ENCODE measurements around the gene NDUFS6.

The NDUFS6 gene

DNA sequence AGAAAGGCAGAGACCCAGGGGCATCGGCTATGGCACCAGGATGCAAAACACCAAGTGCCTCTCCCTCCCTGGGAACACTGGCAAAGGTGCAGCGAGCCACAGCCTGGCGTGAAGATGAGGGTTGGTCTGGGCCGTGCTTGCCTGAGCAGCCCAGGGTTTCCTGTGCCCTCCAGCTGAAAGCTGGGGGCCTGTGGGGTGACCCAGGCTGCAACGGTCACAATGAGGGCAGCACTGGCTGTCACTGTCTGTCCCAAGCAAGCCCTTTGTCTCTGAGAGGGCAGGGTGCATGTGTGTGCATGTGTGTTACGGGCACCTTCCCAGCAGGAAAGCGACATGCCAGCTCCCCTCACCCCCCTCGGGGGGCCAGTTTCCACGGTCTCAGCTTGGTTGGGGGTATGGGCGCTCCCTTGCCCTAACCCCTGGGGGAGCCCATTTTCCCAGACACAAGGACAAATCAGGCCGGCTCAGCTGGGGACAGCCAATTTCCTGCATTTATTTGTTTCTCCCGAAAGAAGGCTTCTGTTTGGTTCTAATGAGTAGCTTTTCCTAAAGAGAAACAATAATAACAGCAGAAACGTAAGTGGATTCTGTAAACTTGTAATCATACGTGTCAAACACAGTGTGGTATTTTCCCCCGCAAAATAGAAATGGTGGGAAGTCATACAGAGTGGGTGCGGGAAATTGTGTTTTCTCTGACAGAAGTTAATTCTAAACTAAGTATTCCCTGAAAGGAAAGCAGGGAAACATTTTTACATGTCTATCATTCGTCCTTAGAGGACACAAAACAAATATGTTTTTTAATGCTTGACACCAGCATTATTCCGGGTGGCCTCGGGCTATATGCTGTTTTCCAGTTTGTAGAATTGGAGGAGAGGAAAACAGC lies 22.8 kb upstream of the NDUFS6 start:
- WGBS, 2 experiments (ENCODE audit: insufficient coverage in 2 of 2) = 82 to 86% methylated on average over 13 to 17 of the region's 19 CpGs
- Histone ChIP-seq H3K27ac (ENCODE audit: low read depth, low read length, severe bottlenecking) (no peak overlapping the region), H3K4me3 (ENCODE audit: extremely low read depth, insufficient read depth, low read length, poor library complexity, severe bottlenecking) (no peak overlapping the region), H3K4me1 (ENCODE audit: control insufficient read depth, insufficient read depth, low read length, poor library complexity, severe bottlenecking) (no peaks in the 10 kb centered on the region), H3K36me3 (ENCODE audit: control insufficient read depth, insufficient read depth, low read length) (no peaks in the 10 kb centered on the region), H3K9me3 (ENCODE audit: control insufficient read depth, low read length) (no peaks in the 10 kb centered on the region)

GRCh38 chr5:1779021-1779680 lies 22.1 kb upstream of the NDUFS6 start:
- Histone ChIP-seq H3K9me3 (ENCODE audit: control insufficient read depth, low read length) (no peaks in the 10 kb centered on the region), H3K4me1 (ENCODE audit: control insufficient read depth, insufficient read depth, low read length, poor library complexity, severe bottlenecking) (no peaks in the 10 kb centered on the region), H3K27ac (ENCODE audit: low read depth, low read length, severe bottlenecking) (no peak overlapping the region), H3K36me3 (ENCODE audit: control insufficient read depth, insufficient read depth, low read length) (no peaks in the 10 kb centered on the region), H3K4me3 (ENCODE audit: extremely low read depth, insufficient read depth, low read length, poor library complexity, severe bottlenecking) (no peak overlapping the region)
- WGBS, 2 experiments (ENCODE audit: insufficient coverage in 2 of 2) = 92 to 93% methylated on average over 32 of the region's 32 CpGs

DNA sequence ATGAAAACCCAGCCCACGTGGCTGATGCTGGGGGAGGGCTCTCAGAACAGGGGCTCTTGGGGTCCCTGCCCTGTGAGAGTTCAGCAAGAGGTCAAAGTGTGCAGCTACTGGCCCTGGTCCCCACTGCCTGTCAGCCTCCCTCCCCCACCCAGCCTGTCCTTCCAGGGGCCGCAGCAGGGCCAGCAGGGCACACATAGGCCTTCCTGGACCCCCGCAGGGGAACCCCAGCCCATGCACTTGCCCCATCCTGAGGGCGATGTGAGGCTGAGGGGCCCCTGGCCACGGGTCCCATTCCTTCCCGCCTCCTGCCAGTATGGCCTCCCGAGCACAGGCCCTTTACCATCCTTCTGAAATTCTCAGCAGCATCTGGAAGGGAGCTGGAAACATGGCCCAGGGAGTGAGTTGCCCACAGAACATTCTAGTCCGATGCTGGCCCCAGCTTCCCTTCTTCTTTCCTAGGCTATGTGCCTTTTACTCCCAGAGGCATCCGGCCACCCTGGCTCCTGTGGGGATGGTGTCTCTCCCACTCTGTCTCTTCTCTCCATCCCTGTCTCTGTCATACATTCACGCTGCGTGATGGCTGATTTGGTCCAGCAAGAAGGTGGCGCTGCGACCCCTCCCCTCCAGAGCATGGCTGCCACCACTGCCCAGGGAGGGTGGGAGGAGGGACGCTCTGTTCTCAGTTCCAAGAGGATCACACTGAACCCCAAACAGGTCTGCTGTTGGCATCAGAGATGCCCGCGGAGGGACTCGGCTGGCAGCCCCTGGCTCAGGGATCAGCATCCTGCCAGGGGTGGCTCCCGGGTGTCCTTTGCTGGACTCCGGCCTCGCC lies 21.2 kb upstream of the NDUFS6 start:
- no peak overlapping the region for H3K27ac ChIP-seq (ENCODE audit: low read depth, low read length, severe bottlenecking)
- no peaks in the 10 kb centered on the region for H3K9me3 ChIP-seq (ENCODE audit: control insufficient read depth, low read length)
- no peaks in the 10 kb centered on the region for H3K4me1 ChIP-seq (ENCODE audit: control insufficient read depth, insufficient read depth, low read length, poor library complexity, severe bottlenecking)
- no peaks in the 10 kb centered on the region for H3K36me3 ChIP-seq (ENCODE audit: control insufficient read depth, insufficient read depth, low read length)
- H3K4me3 ChIP-seq (ENCODE audit: extremely low read depth, insufficient read depth, low read length, poor library complexity, severe bottlenecking) = no peak overlapping the region
- 90% methylated on average over 11 to 15 of the region's 20 CpGs for WGBS, 2 experiments (ENCODE audit: insufficient coverage in 2 of 2)

GRCh38 chr5:1780614-1780930 lies 20.6 kb upstream of the NDUFS6 start:
- Histone ChIP-seq H3K27ac (ENCODE audit: low read depth, low read length, severe bottlenecking) (no peak overlapping the region), H3K4me1 (ENCODE audit: control insufficient read depth, insufficient read depth, low read length, poor library complexity, severe bottlenecking) (no peaks in the 10 kb centered on the region), H3K9me3 (ENCODE audit: control insufficient read depth, low read length) (no peaks in the 10 kb centered on the region), H3K36me3 (ENCODE audit: control insufficient read depth, insufficient read depth, low read length) (no peaks in the 10 kb centered on the region), H3K4me3 (ENCODE audit: extremely low read depth, insufficient read depth, low read length, poor library complexity, severe bottlenecking) (no peak overlapping the region)
- WGBS, 2 experiments (ENCODE audit: insufficient coverage in 2 of 2) = 86 to 93% methylated on average over 5 of the region's 6 CpGs

DNA sequence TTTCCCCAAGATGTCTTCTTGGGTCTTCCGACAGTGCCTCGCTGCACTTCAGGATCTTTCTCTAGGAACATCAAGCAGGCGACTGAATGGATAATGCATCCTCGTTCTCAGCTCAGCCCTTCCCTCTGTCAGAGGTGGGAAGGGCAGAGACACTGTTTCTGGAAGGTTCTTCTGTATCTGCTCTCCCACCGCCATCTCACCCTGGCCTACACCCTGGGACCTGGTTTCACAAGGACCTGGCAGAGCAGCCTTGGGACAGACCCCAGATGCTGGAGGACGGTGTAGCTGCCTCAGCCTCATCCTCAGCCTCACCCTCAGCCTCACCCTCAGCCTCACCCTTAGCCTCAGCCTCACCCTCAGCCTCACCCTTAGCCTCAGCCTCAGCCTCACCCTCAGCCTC lies 20.1 kb upstream of the NDUFS6 start:
- Histone ChIP-seq H3K9me3 (ENCODE audit: control insufficient read depth, low read length) (no peaks in the 10 kb centered on the region), H3K36me3 (ENCODE audit: control insufficient read depth, insufficient read depth, low read length) (no peaks in the 10 kb centered on the region), H3K4me1 (ENCODE audit: control insufficient read depth, insufficient read depth, low read length, poor library complexity, severe bottlenecking) (no peaks in the 10 kb centered on the region), H3K27ac (ENCODE audit: low read depth, low read length, severe bottlenecking) (no peak overlapping the region), H3K4me3 (ENCODE audit: extremely low read depth, insufficient read depth, low read length, poor library complexity, severe bottlenecking) (no peak overlapping the region)
- WGBS, 2 experiments (ENCODE audit: insufficient coverage in 2 of 2) = 87 to 90% methylated on average over 4 to 5 of the region's 6 CpGs

DNA sequence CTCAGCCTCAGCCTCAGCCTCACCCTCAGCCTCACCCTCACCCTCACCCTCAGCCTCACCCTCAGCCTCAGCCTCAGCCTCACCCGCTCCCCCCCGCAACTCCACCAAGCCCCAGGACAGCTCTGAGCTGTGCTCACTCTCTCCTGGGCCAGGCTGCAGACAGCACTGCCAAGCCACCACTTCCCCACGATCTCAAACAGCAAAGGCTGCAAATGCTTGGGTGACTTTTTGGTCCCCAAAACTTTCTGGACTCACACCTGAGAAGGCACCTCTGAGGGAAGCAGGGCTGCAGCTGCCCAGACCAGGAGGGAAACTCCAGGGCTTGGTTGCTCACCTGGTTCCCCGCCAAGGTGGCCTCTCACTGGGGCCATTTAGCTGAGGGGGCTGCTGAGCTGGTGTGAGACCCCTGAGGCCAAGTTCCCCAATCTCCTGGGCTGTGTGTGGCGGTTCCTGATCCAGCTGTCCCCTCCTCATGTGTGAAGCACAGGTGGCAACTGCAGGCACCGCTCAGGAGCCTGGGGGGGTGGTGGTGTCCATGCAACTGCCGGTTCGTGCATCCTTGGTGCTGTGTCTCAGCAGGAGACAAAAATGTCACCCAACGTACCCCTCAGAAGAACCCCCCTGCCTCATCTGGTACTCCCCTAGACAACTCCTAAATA lies 19.4 kb upstream of the NDUFS6 start:
- Histone ChIP-seq H3K27ac (ENCODE audit: low read depth, low read length, severe bottlenecking) (no peak overlapping the region), H3K4me1 (ENCODE audit: control insufficient read depth, insufficient read depth, low read length, poor library complexity, severe bottlenecking) (no peaks in the 10 kb centered on the region), H3K4me3 (ENCODE audit: extremely low read depth, insufficient read depth, low read length, poor library complexity, severe bottlenecking) (no peak overlapping the region), H3K36me3 (ENCODE audit: control insufficient read depth, insufficient read depth, low read length) (no peaks in the 10 kb centered on the region), H3K9me3 (ENCODE audit: control insufficient read depth, low read length) (no peaks in the 10 kb centered on the region)
- 83 to 95% methylated on average over 4 to 8 of the region's 9 CpGs for WGBS, 2 experiments (ENCODE audit: insufficient coverage in 2 of 2)

DNA sequence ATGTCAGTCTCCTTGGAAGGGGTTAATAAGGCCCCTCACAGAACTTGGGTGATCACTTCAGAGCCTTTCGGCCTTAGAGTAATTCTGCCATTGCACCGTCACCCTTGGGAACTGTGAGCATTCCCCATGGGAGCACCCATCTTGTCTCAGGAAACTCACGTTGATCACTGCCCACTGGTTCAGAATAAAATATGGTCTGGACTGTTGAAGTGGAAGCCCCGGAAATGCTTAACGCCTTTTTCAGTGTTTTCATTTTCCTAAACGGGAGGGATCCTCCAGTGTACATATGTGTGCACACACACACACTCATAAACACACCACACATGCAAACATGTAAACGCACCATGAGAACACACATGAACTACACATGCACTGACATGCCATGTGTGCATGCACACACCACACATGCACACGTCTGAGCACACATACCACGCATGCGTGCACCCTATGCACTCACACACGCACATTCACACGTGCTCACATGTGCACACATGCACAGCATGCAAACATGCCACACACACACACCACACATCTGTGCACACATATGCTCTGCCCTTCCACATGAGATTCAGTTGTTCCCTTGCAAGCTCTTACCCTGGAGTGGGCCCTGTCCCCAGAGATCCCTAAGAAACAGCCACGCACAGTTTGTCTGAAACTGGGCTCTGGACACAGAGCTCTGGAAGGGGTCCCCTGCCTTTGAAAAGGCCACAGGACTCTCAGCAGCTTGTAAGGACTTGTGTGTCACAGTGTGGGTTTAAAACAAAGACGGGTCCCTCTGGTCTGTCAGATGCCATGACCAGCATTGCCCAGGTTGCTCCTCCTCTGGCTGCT lies 18.6 kb upstream of the NDUFS6 start:
- Histone ChIP-seq H3K4me1 (ENCODE audit: control insufficient read depth, insufficient read depth, low read length, poor library complexity, severe bottlenecking) (no peaks in the 10 kb centered on the region), H3K9me3 (ENCODE audit: control insufficient read depth, low read length) (no peaks in the 10 kb centered on the region), H3K36me3 (ENCODE audit: control insufficient read depth, insufficient read depth, low read length) (no peaks in the 10 kb centered on the region), H3K27ac (ENCODE audit: low read depth, low read length, severe bottlenecking) (no peak overlapping the region), H3K4me3 (ENCODE audit: extremely low read depth, insufficient read depth, low read length, poor library complexity, severe bottlenecking) (no peak overlapping the region)
- 84 to 91% methylated on average over 13 of the region's 14 CpGs for WGBS, 2 experiments (ENCODE audit: insufficient coverage in 2 of 2)

- 86 to 100% methylated on average over 3 to 8 of the region's 11 CpGs for WGBS, 2 experiments (ENCODE audit: insufficient coverage in 2 of 2)
- no peaks in the 10 kb centered on the region for H3K4me1 ChIP-seq (ENCODE audit: control insufficient read depth, insufficient read depth, low read length, poor library complexity, severe bottlenecking)
- no peak overlapping the region for H3K27ac ChIP-seq (ENCODE audit: low read depth, low read length, severe bottlenecking)
- H3K4me3 ChIP-seq (ENCODE audit: extremely low read depth, insufficient read depth, low read length, poor library complexity, severe bottlenecking) = no peak overlapping the region
- H3K9me3 ChIP-seq (ENCODE audit: control insufficient read depth, low read length) = no peaks in the 10 kb centered on the region
- H3K36me3 ChIP-seq (ENCODE audit: control insufficient read depth, insufficient read depth, low read length) = no peaks in the 10 kb centered on the region
These were observed 18.0 kb upstream of the NDUFS6 start for GRCh38 chr5:1783216-1783554.

DNA sequence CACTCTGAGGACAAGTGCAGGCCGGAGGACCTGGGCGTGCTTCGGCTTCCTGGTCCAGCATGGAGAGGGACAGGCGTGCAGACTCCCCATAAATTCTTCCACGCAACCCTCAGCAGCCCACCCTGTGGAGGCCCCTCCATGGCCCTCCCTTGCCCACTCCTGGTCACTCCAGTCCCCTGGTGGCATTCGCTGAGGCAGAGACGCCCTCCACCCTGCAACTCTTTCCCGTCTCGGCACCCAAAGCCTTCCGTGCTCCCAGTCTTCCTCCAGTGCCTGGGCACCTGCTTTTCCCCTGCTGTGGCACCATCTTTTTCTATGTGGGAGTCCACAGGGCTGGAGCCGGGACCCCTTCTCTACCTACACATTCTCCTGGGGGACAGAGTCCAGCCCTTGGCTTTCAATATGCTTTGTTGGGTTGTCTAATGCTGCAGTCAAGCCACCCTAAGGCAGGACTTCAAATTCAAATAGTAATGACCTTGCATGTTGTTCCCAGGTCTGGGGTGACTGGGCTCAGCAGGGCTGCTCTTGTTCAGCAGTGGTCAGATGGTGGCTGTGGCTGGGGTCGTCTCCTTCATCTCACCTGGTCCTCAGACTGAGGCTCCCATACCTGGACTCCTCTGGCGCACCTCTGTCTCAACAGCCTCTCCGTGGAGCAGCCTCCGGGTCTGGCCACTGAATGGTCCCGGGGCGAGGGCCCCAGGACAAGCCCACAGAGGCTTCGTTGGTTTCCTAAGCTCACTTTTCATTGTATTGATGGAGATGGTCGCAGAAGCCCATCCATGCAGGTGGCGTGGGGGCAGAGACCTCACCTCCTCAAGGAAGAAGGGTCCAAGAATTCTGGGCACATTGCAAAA lies 16.8 kb upstream of the NDUFS6 start:
- Histone ChIP-seq H3K27ac (ENCODE audit: low read depth, low read length, severe bottlenecking) (no peak overlapping the region), H3K36me3 (ENCODE audit: control insufficient read depth, insufficient read depth, low read length) (no peaks in the 10 kb centered on the region), H3K9me3 (ENCODE audit: control insufficient read depth, low read length) (no peaks in the 10 kb centered on the region), H3K4me3 (ENCODE audit: extremely low read depth, insufficient read depth, low read length, poor library complexity, severe bottlenecking) (no peak overlapping the region), H3K4me1 (ENCODE audit: control insufficient read depth, insufficient read depth, low read length, poor library complexity, severe bottlenecking) (no peaks in the 10 kb centered on the region)
- 89 to 95% methylated on average over 9 to 15 of the region's 20 CpGs for WGBS, 2 experiments (ENCODE audit: insufficient coverage in 2 of 2)
